Activated CD8-positive, alpha-beta memory T cell treated with anti-CD3 and anti-CD28 coated beads for 36 hours (primary cell): ENCODE results near the gene PRPH. TPM values are rescaled to one million over a fixed set of nuclear protein-coding genes. Genes with fewer than 3 reads are reported as not detected.

Experiments used
- CTCF ChIA-PET: fragments of 350-600 bp; sonication (Branson Sonifier 250); formaldehyde crosslinking; loops from one replicate; lab custom pipeline; 2021; ENCODE audit warnings: antibody characterized with exemption; lab: Charles Lee
- POLR2A ChIA-PET: fragments of 350-600 bp; sonication (Branson Sonifier 250); formaldehyde crosslinking; loops from one replicate; lab custom pipeline; 2021; ENCODE audit warnings: antibody characterized with exemption; lab: Charles Lee
- total RNA-seq, 2 experiments: library from RNA; stranded (reverse); gene quantifications; one replicate each; pipeline ENCODE4 v1.2.3, GENCODE V29; 2021

Gene PRPH
- total RNA-seq, 2 experiments from 2014 or later, result not detected

GRCh38 chr12:49347311-49348193 is 52.6 kb downstream of the PRPH start:
- ChIA-PET CTCF (interaction anchor here (0.6 to 4.5 kb wide), 33 partner anchors 9 to 367 kb away, joined by 3 to 62 read pairs (median 4); partner anchors contain the start of genes C1QL4, PRPH, SPATS2 and TROAP), POLR2A (no interaction called here)

Other genes with a start within 250 kb of the PRPH start
- gene KMT2D, start 234.4 kb upstream of the PRPH start, total RNA-seq, result 10 to 100 TPM; 67.6 to 69.5 TPM
- 10 to 100 TPM; 10.8 to 12.9 TPM for gene RHEBL1, start 225.2 kb upstream of the PRPH start, total RNA-seq
- gene DHH, start 200.3 kb upstream of the PRPH start, total RNA-seq, result not detected
- 10 to 100 TPM; 32.5 to 34.9 TPM for gene LMBR1L, start 184.3 kb upstream of the PRPH start, total RNA-seq
- gene TUBA1B, start 163.8 kb upstream of the PRPH start, total RNA-seq, result 1,000 to 10,000 TPM; 2,411 to 2,430 TPM
- gene TUBA1A, start 106.1 kb upstream of the PRPH start, total RNA-seq, result 10 to 100 TPM; 58.9 to 61.1 TPM
- 100 to 1,000 TPM; 340 to 347 TPM for gene TUBA1C, start 30.1 kb upstream of the PRPH start, total RNA-seq
- 10 to 100 TPM; 42.7 to 44.4 TPM for gene TROAP, start 28.1 kb downstream of the PRPH start, total RNA-seq
- gene C1QL4, start 42.0 kb downstream of the PRPH start, total RNA-seq, result not detected
- gene DNAJC22, start 51.7 kb downstream of the PRPH start, total RNA-seq, result not detected
- 10 to 100 TPM in 1 of 2 experiments, 1 to 10 TPM in 1; 9.6 to 11.7 TPM for gene SPATS2, start 72.3 kb downstream of the PRPH start, total RNA-seq
- 1 to 10 TPM; 5.6 to 5.8 TPM for gene KCNH3, start 243.9 kb downstream of the PRPH start, total RNA-seq